ENCODE results near the gene DAD1.

DAD1 gene

GRCh38 chr14:22517117-22517720 lies 71.8 kb downstream of the DAD1 start:
- TF ChIP-seq CTCF (IDR thresholded peaks at IDR 0.05; ENCODE audit: low read depth, low read length), result no peak
- H3K4me3 ChIP-seq (ENCODE audit: low read depth, low read length), result no peak overlapping the region
- in situ Hi-C loops (cut with HindIII; ENCODE audit: low sequenced_read_pairs), result no loop called here
- DNase-seq (ENCODE audit: low read depth, low spot score), result no peak

- in situ Hi-C loops (cut with HindIII; ENCODE audit: low sequenced_read_pairs), result no loop called here
- TF ChIP-seq CTCF (IDR thresholded peaks at IDR 0.05; ENCODE audit: low read depth, low read length), result no peak
- DNase-seq (ENCODE audit: low read depth, low spot score), result no peak
- no peak overlapping the region for H3K4me3 ChIP-seq (ENCODE audit: low read depth, low read length)
Measured at GRCh38 chr14:22515929-22516328, 73.1 kb downstream of the DAD1 start.
